SHP77 treated with DMSO at 0.1 percent for 48 hours (cell line): ENCODE data around the gene STRN3.
A peak's percentile ranks its signal among the peaks of the same experiment; 100 is the strongest.
"Not testable (repeated sequence)": the region's sequence is repeated elsewhere in the genome, so short reads cannot be mapped to it uniquely, and the experiment has no call there.

ENCODE experiments used
- DNase-seq: peaks from one replicate; lab custom pipeline; 2025; lab: John Stamatoyannopoulos, UW

Gene STRN3

GRCh38 chr14:31037709-31038221 lies 11.6 kb upstream of the STRN3 start:
- DNase-seq: no peak

- DNase-seq: no peak
Observed at GRCh38 chr14:31036552-31036951, 10.4 kb upstream of the STRN3 start.

GRCh38 chr14:31030469-31030868 lies 4.3 kb upstream of the STRN3 start:
- DNase-seq: no peak

GRCh38 chr14:31029016-31029970 lies 3.1 kb upstream of the STRN3 start:
- no peak for DNase-seq

GRCh38 chr14:31027847-31028246 lies 1.7 kb upstream of the STRN3 start:
- no peak for DNase-seq

- DNase-seq: peak; percentile 97
Observed at GRCh38 chr14:31026450-31027235, 464 bp upstream of the STRN3 start.

- peak; percentile 27 for DNase-seq
Observed at GRCh38 chr14:31025367-31026076, 657 bp downstream of the STRN3 start, which contains the start of gene AP4S1. Gene AP4S1 (plus strand): TSS chr14:31025649. CDS start chr14:31066197, 40,548 bp downstream.

GRCh38 chr14:31024577-31025366 lies 1.4 kb downstream of the STRN3 start:
- DNase-seq: no peak

GRCh38 chr14:31024010-31024480 lies 2.1 kb downstream of the STRN3 start:
- no peak for DNase-seq

GRCh38 chr14:31022386-31022785 lies 3.8 kb downstream of the STRN3 start:
- DNase-seq: no peak

- DNase-seq: no peak
Observed at GRCh38 chr14:31021576-31021949, 4.6 kb downstream of the STRN3 start.

- no peak for DNase-seq
Observed at GRCh38 chr14:31020834-31021575, 5.2 kb downstream of the STRN3 start.

GRCh38 chr14:31018057-31018645 lies 8.0 kb downstream of the STRN3 start:
- no peak for DNase-seq

- no peak for DNase-seq
Observed at GRCh38 chr14:31013841-31014240, 12.3 kb downstream of the STRN3 start.

GRCh38 chr14:31010935-31011334 lies 15.2 kb downstream of the STRN3 start:
- no peak for DNase-seq

GRCh38 chr14:31009836-31010574 lies 16.2 kb downstream of the STRN3 start:
- no peak for DNase-seq

GRCh38 chr14:31006703-31007102 lies 19.5 kb downstream of the STRN3 start:
- DNase-seq: no peak

GRCh38 chr14:31004007-31004406 lies 22.2 kb downstream of the STRN3 start:
- not testable (repeated sequence) for DNase-seq

GRCh38 chr14:31003284-31003683 lies 22.9 kb downstream of the STRN3 start:
- DNase-seq: no peak
